IPS-15b (cell line): ENCODE data around the gene FYN.

ENCODE experiments used
- H3K27me3 ChIP-seq: one replicate; pipeline ENCODE4 v1.6.1; 2013; ENCODE audit warnings: low read length; ENCODE audit not compliant: control insufficient read depth, insufficient read depth
- H3K36me3 ChIP-seq: one replicate; pipeline ENCODE4 v1.6.1; 2013; ENCODE audit warnings: low read length; ENCODE audit not compliant: control insufficient read depth, insufficient read depth
- H3K4me1 ChIP-seq: one replicate; pipeline ENCODE4 v1.6.1; 2013; ENCODE audit warnings: mild to moderate bottlenecking, low read length; ENCODE audit not compliant: control insufficient read depth, insufficient read depth
- H3K4me3 ChIP-seq: one replicate; pipeline ENCODE4 v1.5.1; 2013; ENCODE audit warnings: low read depth, low read length
- H3K9ac ChIP-seq: one replicate; pipeline ENCODE4 v1.6.1; 2013; ENCODE audit warnings: low read depth, mild to moderate bottlenecking, low read length
- H3K9me3 ChIP-seq: one replicate; pipeline ENCODE4 v1.6.1; 2013; ENCODE audit warnings: mild to moderate bottlenecking, low read length; ENCODE audit not compliant: control insufficient read depth, insufficient read depth

The FYN gene

GRCh38 chr6:111731456-111732195, 141.6 kb downstream of the FYN start:
- no peak overlapping the region for H3K9ac ChIP-seq
- H3K4me3 ChIP-seq, result no peak overlapping the region
- H3K4me1 ChIP-seq, result peaks cover 8% of the 10 kb centered on the region
- H3K9me3 ChIP-seq, result peaks cover 2% of the 10 kb centered on the region
- peaks cover 6% of the 10 kb centered on the region for H3K36me3 ChIP-seq
- H3K27me3 ChIP-seq, result no peaks in the 10 kb centered on the region

- Histone ChIP-seq H3K9me3 (peaks cover 2% of the 10 kb centered on the region), H3K9ac (no peak overlapping the region), H3K4me1 (peaks cover 8% of the 10 kb centered on the region), H3K27me3 (no peaks in the 10 kb centered on the region), H3K36me3 (peaks cover 6% of the 10 kb centered on the region), H3K4me3 (no peak overlapping the region)
Measured at GRCh38 chr6:111730864-111731263, 142.4 kb downstream of the FYN start.

GRCh38 chr6:111727802-111728201, 145.4 kb downstream of the FYN start:
- Histone ChIP-seq H3K36me3 (peaks cover 6% of the 10 kb centered on the region), H3K4me1 (peaks cover 8% of the 10 kb centered on the region), H3K27me3 (no peaks in the 10 kb centered on the region), H3K9me3 (peaks cover 2% of the 10 kb centered on the region), H3K4me3 (no peak overlapping the region), H3K9ac (no peak overlapping the region)

GRCh38 chr6:111727041-111727440, 146.2 kb downstream of the FYN start:
- H3K36me3 ChIP-seq, result no peaks in the 10 kb centered on the region
- H3K27me3 ChIP-seq, result no peaks in the 10 kb centered on the region
- no peak overlapping the region for H3K4me3 ChIP-seq
- peaks cover 8% of the 10 kb centered on the region for H3K4me1 ChIP-seq
- no peaks in the 10 kb centered on the region for H3K9me3 ChIP-seq
- no peak overlapping the region for H3K9ac ChIP-seq

GRCh38 chr6:111725446-111726112, 147.7 kb downstream of the FYN start:
- Histone ChIP-seq H3K36me3 (no peaks in the 10 kb centered on the region), H3K27me3 (no peaks in the 10 kb centered on the region), H3K9ac (no peak overlapping the region), H3K4me3 (no peak overlapping the region), H3K9me3 (no peaks in the 10 kb centered on the region), H3K4me1 (no peaks in the 10 kb centered on the region)

- no peak overlapping the region for H3K9ac ChIP-seq
- H3K4me3 ChIP-seq, result no peak overlapping the region
- no peaks in the 10 kb centered on the region for H3K9me3 ChIP-seq
- H3K4me1 ChIP-seq, result no peaks in the 10 kb centered on the region
- peaks cover 3% of the 10 kb centered on the region for H3K36me3 ChIP-seq
- H3K27me3 ChIP-seq, result no peaks in the 10 kb centered on the region
Measured at GRCh38 chr6:111724505-111724904, 148.7 kb downstream of the FYN start.

- no peak overlapping the region for H3K4me3 ChIP-seq
- H3K27me3 ChIP-seq, result no peaks in the 10 kb centered on the region
- no peaks in the 10 kb centered on the region for H3K9me3 ChIP-seq
- no peaks in the 10 kb centered on the region for H3K4me1 ChIP-seq
- H3K36me3 ChIP-seq, result peaks cover 3% of the 10 kb centered on the region
- no peak overlapping the region for H3K9ac ChIP-seq
Measured at GRCh38 chr6:111724039-111724438, 149.2 kb downstream of the FYN start.

- Histone ChIP-seq H3K9ac (no peak overlapping the region), H3K27me3 (no peaks in the 10 kb centered on the region), H3K4me1 (no peaks in the 10 kb centered on the region), H3K36me3 (peaks cover 7% of the 10 kb centered on the region), H3K9me3 (no peaks in the 10 kb centered on the region), H3K4me3 (no peak overlapping the region)
Measured at GRCh38 chr6:111723412-111723970, 149.8 kb downstream of the FYN start.

GRCh38 chr6:111722179-111722731, 151.0 kb downstream of the FYN start:
- H3K27me3 ChIP-seq, result no peaks in the 10 kb centered on the region
- H3K9me3 ChIP-seq, result no peaks in the 10 kb centered on the region
- no peaks in the 10 kb centered on the region for H3K4me1 ChIP-seq
- no peak overlapping the region for H3K4me3 ChIP-seq
- no peak overlapping the region for H3K9ac ChIP-seq
- peaks cover 7% of the 10 kb centered on the region for H3K36me3 ChIP-seq

- H3K9me3 ChIP-seq, result no peaks in the 10 kb centered on the region
- no peaks in the 10 kb centered on the region for H3K27me3 ChIP-seq
- H3K9ac ChIP-seq, result no peak overlapping the region
- no peaks in the 10 kb centered on the region for H3K4me1 ChIP-seq
- H3K36me3 ChIP-seq, result peaks cover 7% of the 10 kb centered on the region
- H3K4me3 ChIP-seq, result no peak overlapping the region
Measured at GRCh38 chr6:111721753-111722154, 151.5 kb downstream of the FYN start.

GRCh38 chr6:111720931-111721496, 152.2 kb downstream of the FYN start:
- H3K27me3 ChIP-seq, result no peaks in the 10 kb centered on the region
- no peaks in the 10 kb centered on the region for H3K9me3 ChIP-seq
- H3K4me1 ChIP-seq, result no peaks in the 10 kb centered on the region
- peaks cover 7% of the 10 kb centered on the region for H3K36me3 ChIP-seq
- no peak overlapping the region for H3K4me3 ChIP-seq
- no peak overlapping the region for H3K9ac ChIP-seq
